ENCODE data around the gene SLC9A2. TPM values are rescaled to one million over a fixed set of nuclear protein-coding genes. Genes with fewer than 3 reads are reported as not detected.

The SLC9A2 gene
- total RNA-seq, 1 experiment from 2014 or later, result 0.09 TPM

DNA sequence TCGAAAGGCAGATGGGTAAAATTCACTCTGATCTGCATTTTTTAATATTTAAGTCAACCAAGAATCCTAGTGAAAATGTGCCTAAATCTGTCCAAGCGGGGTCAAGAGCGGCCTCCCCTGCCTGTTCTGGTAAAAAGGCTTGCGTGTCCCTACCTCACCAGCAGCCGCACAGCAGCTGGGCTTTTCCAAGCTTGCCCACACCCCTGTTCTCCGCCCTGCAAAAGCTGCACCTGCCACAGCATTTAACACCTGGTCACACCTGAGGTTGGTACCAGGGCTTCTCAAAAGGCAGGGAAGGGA is 116.7 kb downstream of the SLC9A2 start:
- intact Hi-C loops (cut with micrococcal nuclease), result no loop called here
- peak overlapping the region; percentile 43 for H3K27ac Mint-ChIP-seq (ENCODE audit: low read depth, unreplicated experiment)
- POLR2A ChIA-PET, result interaction anchor here (0.9 kb wide), 1 partner anchor 73 kb away, joined by 3 read pairs; no protein-coding TSS in a partner anchor

DNA sequence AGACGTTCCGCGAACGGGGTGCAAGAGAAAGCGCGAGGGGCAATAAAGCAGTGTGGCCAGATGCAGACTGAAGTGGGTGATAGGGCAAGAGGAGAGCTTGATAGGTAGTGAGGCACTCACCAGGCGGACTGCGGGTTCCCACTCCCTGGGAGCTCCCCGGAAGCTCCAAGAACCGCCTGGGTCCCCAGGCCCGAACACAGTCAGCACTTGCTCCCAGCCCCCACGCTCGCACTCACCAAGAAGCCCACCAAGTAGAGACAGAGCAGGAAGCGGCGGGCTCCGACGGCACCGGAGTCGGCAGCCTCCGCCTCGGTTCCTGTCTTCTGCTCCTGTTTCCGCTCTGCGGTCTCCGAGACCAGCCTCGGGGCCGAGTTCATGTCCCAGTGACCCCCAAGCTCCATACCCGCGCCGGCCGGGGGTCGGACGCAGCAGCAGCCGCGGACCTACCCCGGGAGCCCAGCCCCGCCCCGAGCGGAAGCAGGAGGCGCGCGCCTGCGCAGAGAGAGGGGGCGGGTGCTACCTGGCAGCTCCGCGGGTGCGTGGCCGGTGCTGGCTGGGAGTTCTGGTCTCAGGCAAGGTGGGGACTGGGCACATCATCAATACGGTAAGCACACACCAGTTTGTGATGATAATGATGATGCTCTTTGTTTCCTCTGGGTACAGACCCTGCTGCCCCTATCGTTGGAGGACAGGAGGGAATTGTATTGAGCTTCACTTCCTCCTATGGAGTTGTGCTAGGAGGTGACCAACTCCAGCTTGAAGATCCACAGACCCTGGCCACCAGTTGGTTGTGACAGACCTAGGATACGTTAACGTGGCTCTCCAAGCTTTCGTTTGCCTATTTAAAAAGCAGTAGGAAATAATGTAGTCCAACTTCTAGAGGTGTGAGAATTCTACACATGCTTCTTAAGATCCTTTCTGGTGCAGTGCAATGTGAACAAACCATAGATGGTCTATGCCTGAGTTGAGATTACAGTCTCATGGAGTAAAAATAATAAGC is 117.4 kb downstream of the SLC9A2 start:
- Mint-ChIP-seq H3K27me3 (ENCODE audit: insufficient read depth, unreplicated experiment) (no peaks in the 10 kb centered on the region), H3K4me3 (ENCODE audit: unreplicated experiment) (peak overlapping the region; percentile 89), H3K4me1 (ENCODE audit: insufficient read depth, unreplicated experiment) (peaks cover 14% of the 10 kb centered on the region), H3K9me3 (ENCODE audit: unreplicated experiment) (no peaks in the 10 kb centered on the region), H3K36me3 (ENCODE audit: insufficient read depth, unreplicated experiment) (peaks cover 3% of the 10 kb centered on the region), H3K27ac (ENCODE audit: low read depth, unreplicated experiment) (peak overlapping the region; percentile 43)
- TSS peak; percentile 59 for BruUV-seq (replicated peaks)
- TF ChIP-seq, protein P1, sequence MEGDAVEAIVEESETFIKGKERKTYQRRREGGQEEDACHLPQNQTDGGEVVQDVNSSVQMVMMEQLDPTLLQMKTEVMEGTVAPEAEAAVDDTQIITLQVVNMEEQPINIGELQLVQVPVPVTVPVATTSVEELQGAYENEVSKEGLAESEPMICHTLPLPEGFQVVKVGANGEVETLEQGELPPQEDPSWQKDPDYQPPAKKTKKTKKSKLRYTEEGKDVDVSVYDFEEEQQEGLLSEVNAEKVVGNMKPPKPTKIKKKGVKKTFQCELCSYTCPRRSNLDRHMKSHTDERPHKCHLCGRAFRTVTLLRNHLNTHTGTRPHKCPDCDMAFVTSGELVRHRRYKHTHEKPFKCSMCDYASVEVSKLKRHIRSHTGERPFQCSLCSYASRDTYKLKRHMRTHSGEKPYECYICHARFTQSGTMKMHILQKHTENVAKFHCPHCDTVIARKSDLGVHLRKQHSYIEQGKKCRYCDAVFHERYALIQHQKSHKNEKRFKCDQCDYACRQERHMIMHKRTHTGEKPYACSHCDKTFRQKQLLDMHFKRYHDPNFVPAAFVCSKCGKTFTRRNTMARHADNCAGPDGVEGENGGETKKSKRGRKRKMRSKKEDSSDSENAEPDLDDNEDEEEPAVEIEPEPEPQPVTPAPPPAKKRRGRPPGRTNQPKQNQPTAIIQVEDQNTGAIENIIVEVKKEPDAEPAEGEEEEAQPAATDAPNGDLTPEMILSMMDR (IDR thresholded peaks at IDR 0.05; ENCODE audit: unreplicated experiment), result no peak
- peak; percentile 74 for DNase-seq (ENCODE audit: unreplicated experiment)
- intact Hi-C loops (cut with micrococcal nuclease), result no loop called here
- POLR2A ChIA-PET, result interaction anchor here (0.6 to 1.0 kb wide), 3 partner anchors 11 to 703 kb away, joined by 3 read pairs; no protein-coding TSS in a partner anchor
- CTCF ChIA-PET, result interaction anchor here (0.6 to 1.5 kb wide), 10 partner anchors 11 to 1539 kb away, joined by 3 to 15 read pairs (median 3); no protein-coding TSS in a partner anchor

More for the DNA sequence above, 116.7 kb downstream of the SLC9A2 start:
- Mint-ChIP-seq H3K4me1 (ENCODE audit: insufficient read depth, unreplicated experiment) (peaks cover 14% of the 10 kb centered on the region), H3K36me3 (ENCODE audit: insufficient read depth, unreplicated experiment) (peaks cover 9% of the 10 kb centered on the region), H3K27me3 (ENCODE audit: insufficient read depth, unreplicated experiment) (no peaks in the 10 kb centered on the region), H3K9me3 (ENCODE audit: unreplicated experiment) (no peaks in the 10 kb centered on the region), H3K4me3 (ENCODE audit: unreplicated experiment) (peak overlapping the region; percentile 89)
- no TSS peak for BruUV-seq (replicated peaks)
- no peak for DNase-seq (ENCODE audit: unreplicated experiment)
- CTCF ChIA-PET, result interaction anchor here (0.6 to 1.5 kb wide), 7 partner anchors 18 to 1540 kb away, joined by 3 to 15 read pairs (median 3); no protein-coding TSS in a partner anchor
- TF ChIP-seq, protein P1 (IDR thresholded peaks at IDR 0.05; ENCODE audit: unreplicated experiment), result no peak

DNA sequence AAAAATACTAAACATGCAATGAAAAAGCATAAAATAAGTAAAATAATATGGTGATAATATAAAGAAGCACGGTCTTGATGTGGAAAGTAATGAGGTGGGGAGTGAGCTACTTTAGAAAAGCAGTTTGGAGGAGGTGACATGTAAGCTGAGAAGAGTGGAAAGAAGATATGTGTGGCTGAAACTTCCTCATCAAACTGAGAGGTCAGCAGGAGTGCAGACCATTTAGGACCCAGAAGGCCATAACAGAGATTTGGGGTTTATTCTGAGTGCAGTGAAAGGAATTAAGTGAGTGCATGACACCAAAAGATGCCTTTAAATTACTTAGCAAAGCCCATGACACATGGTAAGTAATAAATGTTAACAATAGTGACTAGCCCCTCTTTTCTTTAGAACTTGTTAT is 118.1 kb downstream of the SLC9A2 start:
- intact Hi-C loops (cut with micrococcal nuclease), result no loop called here
- TF ChIP-seq, protein P1 (IDR thresholded peaks at IDR 0.05; ENCODE audit: unreplicated experiment), result no peak
- no peaks in the 10 kb centered on the region for H3K27me3 Mint-ChIP-seq (ENCODE audit: insufficient read depth, unreplicated experiment)
- H3K9me3 Mint-ChIP-seq (ENCODE audit: unreplicated experiment), result no peaks in the 10 kb centered on the region
- no peak overlapping the region for H3K27ac Mint-ChIP-seq (ENCODE audit: low read depth, unreplicated experiment)
- no TSS peak for BruUV-seq (replicated peaks)
- POLR2A ChIA-PET, result interaction anchor here (0.6 to 1.0 kb wide), 2 partner anchors 11 to 704 kb away, joined by 3 read pairs; no protein-coding TSS in a partner anchor
- CTCF ChIA-PET, result interaction anchor here (0.7 to 1.7 kb wide), 5 partner anchors 10 to 294 kb away, joined by 3 to 15 read pairs (median 5); no protein-coding TSS in a partner anchor
- no peaks in the 10 kb centered on the region for H3K36me3 Mint-ChIP-seq (ENCODE audit: insufficient read depth, unreplicated experiment)
- peaks cover 14% of the 10 kb centered on the region for H3K4me1 Mint-ChIP-seq (ENCODE audit: insufficient read depth, unreplicated experiment)
- peak overlapping the region; percentile 89 for H3K4me3 Mint-ChIP-seq (ENCODE audit: unreplicated experiment)
- DNase-seq (ENCODE audit: unreplicated experiment), result no peak

DNA sequence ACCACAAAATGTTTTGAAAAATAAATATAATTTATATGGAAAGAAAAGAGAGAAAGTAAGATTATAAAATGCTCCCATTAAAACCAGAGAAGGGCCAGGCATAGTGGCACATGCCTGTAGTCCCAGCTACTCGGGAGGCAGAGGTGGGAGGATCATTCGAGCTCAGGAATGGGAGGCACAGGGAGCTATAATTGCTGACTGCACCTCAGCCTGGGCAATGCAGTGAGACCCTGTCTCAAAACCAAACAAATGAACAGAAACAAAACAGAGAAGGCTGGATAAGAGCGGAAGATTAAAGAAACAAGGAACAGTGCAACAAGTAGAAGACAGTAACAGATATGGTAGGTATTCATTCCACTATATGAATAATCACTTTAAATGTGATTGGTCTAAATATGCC is 123.9 kb downstream of the SLC9A2 start:
- Mint-ChIP-seq H3K36me3 (ENCODE audit: insufficient read depth, unreplicated experiment) (no peaks in the 10 kb centered on the region), H3K4me3 (ENCODE audit: unreplicated experiment) (no peak overlapping the region), H3K9me3 (ENCODE audit: unreplicated experiment) (no peaks in the 10 kb centered on the region), H3K4me1 (ENCODE audit: insufficient read depth, unreplicated experiment) (no peaks in the 10 kb centered on the region), H3K27me3 (ENCODE audit: insufficient read depth, unreplicated experiment) (no peaks in the 10 kb centered on the region), H3K27ac (ENCODE audit: low read depth, unreplicated experiment) (no peak overlapping the region)
- TF ChIP-seq, protein P1 (IDR thresholded peaks at IDR 0.05; ENCODE audit: unreplicated experiment), result no peak
- no peak for DNase-seq (ENCODE audit: unreplicated experiment)
- intact Hi-C loops (cut with micrococcal nuclease), result no loop called here
- no TSS peak for BruUV-seq (replicated peaks)
- POLR2A ChIA-PET, result no interaction called here
- CTCF ChIA-PET, result interaction anchor here (4.3 kb wide), 1 partner anchor 10 kb away, joined by 36 read pairs; no protein-coding TSS in a partner anchor

All from MCF 10A (cell line).